Glomerular visceral epithelial cell (primary cell): ENCODE results near the gene KIF5C.

ENCODE experiments used
- DNase-seq: peaks from one replicate; pipeline ENCODE4 v3.0.0-alpha.2; 2016; ENCODE audit errors: extremely low spot score

Gene KIF5C

DNA sequence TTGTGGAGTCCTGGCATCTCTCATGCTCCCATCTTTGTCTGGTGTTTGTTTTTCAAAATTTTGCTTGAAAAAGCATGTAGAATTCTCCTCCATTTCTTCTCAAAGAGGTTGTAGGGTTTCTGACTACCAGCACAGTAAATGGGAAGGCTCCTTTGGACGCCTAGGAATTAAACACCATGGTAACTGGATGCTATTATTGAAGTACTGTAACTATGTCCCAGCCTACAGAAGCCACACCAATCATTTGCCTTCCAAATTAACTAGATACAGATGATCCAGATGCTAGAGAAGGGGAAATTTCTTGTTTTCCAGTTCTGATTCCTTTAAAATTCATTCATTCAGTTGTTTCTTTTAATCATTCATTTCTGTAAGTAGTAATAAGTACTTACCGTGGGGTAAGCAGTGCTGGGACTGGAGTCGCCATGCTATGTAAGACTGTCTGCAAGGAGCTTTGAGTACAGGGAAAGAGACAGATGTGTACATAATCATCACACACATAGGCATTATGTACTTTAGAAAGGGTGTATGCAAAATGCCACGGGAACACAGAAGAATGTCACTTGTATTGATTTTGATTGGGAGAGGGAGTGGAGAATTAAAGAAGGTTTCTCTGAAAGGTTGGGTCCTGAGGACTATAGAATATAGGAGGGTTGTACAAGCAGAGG, 49.6 kb downstream of the KIF5C start:
- DNase-seq: no peak

DNA sequence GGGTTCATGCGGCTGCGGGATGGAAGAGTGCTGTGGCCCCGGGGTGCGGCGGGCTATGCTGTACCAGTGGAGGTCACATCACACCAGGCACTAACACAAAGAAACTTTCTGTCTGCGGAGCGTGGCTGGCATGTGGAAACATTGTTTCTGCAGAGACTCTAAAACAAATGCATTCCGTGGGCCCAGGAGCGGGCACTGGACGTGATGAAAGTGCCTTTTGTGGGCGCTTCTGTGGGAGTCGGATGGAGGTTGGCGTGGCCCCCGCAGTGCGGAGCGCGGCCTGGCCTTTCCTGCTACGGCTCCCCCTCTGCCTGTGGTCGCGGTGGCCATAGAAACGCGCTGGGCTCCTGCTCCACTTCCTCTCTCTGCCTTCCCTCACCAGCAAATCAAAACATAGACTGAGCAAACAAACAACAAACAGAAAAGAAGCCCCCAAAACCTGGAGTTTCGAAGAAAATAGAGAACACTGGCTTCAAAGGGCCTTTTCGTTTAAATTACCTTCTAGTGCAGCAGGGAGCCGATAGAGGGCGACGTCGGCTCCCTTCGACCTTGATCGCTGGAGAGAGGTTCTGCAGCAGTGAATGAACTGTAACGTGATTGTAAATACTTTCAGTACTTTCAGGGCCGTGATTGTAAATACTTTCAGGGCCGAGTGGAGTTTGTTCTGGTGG, 51.4 kb downstream of the KIF5C start:
- DNase-seq: peak; percentile 42

GRCh38 chr2:148926981-148927401, 52.0 kb downstream of the KIF5C start:
- DNase-seq: no peak

DNA sequence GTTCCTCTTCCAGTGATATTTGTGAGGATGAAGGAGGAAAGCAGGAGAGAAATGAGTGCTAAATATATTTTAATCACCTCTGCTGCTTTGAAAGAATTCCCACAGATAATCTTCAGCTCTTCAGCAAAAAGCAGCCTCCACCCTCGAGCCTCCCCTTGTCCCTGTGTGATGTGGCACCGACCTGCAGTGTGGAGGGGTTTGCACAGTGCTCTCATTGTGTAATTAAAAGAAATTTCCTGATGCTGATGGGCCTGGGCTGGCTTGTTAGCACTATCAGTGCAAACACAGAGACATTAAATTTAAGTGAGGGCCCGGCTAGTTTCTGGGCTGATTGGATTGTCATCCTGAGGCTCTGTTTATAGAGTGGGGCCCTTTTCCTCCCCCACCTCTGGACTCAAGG, 53.4 kb downstream of the KIF5C start:
- DNase-seq: no peak

GRCh38 chr2:148930046-148930775, 55.2 kb downstream of the KIF5C start:
- DNase-seq: no peak

GRCh38 chr2:148932536-148932935, 57.5 kb downstream of the KIF5C start:
- no peak for DNase-seq

DNA sequence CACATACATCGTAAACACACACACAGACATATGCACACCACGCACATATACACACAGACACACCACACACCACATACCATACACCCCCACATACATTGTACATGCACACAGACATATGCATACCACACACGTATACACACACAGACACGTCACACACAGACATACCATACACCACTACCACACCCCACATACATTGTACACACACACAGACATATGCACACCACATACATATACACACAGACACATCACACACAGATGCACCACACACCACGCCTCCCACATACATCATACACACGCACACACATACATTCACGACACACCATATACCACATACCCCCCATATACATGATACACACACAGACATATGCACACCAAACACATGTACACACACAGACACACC, 58.4 kb downstream of the KIF5C start:
- no peak for DNase-seq

DNA sequence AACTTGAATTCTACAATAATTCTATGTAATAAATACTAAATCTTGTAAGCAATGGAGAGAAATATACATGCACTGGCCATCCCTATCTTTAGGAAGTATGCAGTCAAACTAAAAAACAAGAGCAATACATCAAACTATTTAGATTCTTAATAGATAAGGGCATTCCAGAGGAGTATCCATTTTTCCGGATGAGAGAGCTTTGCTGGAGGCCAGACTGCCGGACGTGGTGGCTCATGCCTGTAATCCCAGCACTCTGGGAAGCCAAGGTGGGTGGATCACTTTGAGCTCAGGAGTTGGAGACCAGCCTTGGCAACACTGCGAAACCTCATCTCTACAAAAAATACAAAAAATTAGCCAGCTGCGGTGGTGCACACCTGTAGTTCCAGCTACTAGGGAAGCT, 60.8 kb downstream of the KIF5C start:
- peak; percentile 49 for DNase-seq

GRCh38 chr2:148936857-148937450, 61.9 kb downstream of the KIF5C start:
- no peak for DNase-seq

- no peak for DNase-seq
Observed at GRCh38 chr2:148939271-148939670, 64.2 kb downstream of the KIF5C start.

GRCh38 chr2:148943097-148943496, 68.1 kb downstream of the KIF5C start:
- DNase-seq: no peak

DNA sequence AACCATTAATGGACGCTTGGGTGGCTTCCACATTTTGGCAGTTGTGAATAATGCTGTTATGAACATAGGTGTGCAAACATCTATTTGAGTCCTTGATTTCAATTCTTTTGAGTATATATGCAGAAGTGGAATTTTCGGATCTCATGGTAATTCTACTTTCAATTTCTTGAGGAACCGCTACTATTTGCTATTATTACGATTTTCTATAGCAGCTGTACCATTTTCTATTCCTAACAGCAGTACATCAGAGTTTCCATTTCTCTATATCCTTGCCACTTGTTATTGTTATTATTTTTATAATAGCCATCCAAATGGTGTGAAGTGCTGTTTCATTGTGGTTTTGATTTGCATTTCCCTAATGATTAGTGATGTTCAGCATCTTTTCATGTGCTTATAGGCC, 69.5 kb downstream of the KIF5C start:
- DNase-seq: no peak

DNA sequence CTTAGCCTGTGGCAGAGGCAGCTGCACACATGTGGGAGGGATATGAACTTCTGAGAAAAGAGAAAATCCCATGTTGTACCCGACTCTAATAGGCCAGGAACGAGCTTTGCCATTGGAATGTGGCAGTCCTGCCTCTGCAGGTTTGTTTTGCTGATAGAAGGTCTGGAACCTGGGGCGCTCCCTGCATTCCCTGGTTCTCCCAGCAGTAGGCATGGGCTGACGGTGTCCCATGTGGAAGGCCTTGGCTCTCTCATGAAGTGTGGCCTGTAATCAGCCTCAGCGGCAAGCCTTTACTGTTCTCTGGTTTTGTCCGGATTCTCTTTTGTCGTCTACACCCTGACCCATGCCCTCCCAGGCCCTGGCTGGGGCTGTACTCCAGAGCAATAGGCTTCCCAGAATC, 72.3 kb downstream of the KIF5C start:
- no peak for DNase-seq

DNA sequence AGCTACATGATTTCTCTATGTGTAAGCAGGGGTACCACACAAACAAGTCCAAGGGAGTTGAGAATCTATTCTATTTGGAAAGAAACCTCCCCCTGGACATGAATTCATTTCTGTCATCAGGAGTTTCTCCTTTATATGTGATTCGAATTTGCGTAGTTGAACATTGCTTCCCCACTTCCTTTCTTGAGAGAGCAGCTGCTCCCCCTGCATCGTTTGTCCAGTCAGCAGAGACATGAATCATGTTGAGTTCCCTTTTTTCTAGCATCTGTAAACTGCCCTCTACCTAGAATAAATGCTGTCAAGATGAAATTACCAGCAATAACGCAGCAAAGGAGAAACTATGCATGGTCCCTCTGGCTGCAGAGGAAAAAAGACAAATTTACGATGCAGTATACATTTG, 73.8 kb downstream of the KIF5C start:
- no peak for DNase-seq

- no peak for DNase-seq
Observed at GRCh38 chr2:148949348-148949747, 74.3 kb downstream of the KIF5C start.

DNA sequence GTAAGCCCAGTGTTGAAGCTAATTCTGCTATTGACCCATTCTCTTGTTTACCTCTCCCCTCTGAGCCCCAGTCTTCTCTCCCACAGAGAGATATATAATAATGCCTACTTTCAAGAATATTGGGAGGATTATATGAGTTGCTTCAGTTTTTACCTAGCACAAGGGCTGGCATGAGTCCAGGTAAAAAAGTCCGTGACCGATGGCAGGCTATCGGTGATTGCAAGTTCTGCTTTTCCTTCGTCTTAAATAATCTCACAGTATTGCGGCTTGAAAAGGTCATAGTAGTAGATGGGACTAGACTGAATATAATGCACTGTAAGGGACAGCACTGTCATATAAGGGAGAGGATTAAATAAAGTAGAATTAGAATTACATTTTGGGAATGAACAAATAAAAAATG, 77.6 kb downstream of the KIF5C start:
- DNase-seq: no peak

GRCh38 chr2:148953426-148953825, 78.4 kb downstream of the KIF5C start:
- no peak for DNase-seq

- no peak for DNase-seq
Observed at GRCh38 chr2:148954536-148954935, 79.5 kb downstream of the KIF5C start.

GRCh38 chr2:148955798-148956197, 80.8 kb downstream of the KIF5C start:
- no peak for DNase-seq

DNA sequence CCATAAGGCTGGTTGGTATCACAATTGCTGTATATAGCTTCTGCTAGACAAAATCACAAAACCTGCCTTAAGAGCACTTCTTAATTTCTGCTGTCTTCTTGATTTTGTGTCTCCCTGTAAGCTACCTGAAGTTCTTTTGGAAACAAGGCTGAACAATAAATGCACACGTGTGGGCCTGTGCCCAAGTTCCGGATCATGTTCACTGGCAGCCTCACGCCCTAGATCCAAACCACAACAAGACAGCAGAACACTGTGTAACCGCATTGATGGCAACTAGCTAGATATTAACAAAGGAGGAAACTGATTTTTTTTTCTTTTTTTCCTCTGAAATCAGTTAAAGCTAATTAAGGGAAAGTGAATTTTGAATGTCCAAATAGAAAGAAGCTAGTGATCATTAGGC, 82.0 kb downstream of the KIF5C start:
- peak; percentile 47 for DNase-seq

DNA sequence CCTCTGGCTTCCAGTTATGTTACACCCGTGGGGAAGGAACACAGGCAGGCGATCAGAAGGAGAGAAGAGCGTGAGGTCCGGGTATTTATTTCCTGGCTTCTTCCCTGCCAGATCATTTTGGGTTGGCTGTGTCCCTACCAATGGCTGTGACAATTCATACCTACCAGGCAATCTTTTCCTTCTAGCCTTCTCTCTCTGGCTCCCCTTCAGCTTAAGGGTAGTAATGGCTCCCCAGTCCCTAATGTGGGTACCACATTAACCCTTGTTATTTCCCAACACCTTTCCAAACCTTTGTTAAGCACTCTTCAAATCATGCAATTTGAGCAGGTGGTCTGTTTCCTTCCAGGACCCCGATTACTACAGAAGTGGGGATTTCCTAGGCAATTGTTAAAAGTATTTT, 84.7 kb downstream of the KIF5C start:
- no peak for DNase-seq

GRCh38 chr2:148960483-148960882, 85.5 kb downstream of the KIF5C start:
- DNase-seq: no peak

DNA sequence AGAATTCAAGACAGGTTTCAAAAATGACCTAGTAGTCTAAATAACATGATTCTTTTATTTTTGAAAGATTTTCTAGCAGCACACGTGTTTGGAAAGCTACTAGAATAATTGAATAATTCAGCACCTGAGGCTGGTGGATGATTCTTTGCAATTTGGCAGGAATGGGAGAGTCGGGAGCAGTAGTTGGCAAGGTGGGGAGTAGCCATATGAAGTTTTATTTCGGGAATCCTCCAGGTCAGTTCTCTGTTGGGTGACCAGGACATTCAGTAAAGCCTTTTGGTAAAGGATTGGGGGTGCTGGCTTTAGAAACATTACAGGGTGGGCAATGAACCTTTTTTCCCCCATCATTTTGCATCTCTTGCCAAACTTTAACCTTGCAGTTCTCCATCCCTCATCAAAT, 88.4 kb downstream of the KIF5C start:
- DNase-seq: no peak
